ENCODE measurements around the gene CTNNBIP1.

DNA sequence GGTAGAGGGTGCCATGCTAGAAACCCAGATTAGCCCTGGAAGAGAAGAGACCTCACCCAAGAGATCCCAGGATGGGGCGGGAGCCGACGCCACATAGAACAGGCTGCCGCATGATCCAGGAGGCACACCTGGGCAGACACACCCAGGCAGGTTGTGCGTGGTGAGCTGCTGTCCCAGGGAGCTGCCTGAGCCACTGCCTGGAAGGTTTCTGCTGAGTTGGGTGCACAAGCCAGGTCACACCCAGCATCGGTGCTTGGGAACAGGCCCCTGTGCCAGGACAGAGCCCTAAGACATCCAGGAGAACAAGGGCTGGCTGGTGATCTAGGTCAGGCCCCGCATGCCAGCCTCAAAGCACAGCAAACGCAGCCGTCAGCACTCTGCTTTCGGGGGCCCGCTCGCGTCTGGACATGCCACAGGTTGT lies 40.2 kb downstream of the CTNNBIP1 start:
- TF ChIP-seq, protein P1, sequence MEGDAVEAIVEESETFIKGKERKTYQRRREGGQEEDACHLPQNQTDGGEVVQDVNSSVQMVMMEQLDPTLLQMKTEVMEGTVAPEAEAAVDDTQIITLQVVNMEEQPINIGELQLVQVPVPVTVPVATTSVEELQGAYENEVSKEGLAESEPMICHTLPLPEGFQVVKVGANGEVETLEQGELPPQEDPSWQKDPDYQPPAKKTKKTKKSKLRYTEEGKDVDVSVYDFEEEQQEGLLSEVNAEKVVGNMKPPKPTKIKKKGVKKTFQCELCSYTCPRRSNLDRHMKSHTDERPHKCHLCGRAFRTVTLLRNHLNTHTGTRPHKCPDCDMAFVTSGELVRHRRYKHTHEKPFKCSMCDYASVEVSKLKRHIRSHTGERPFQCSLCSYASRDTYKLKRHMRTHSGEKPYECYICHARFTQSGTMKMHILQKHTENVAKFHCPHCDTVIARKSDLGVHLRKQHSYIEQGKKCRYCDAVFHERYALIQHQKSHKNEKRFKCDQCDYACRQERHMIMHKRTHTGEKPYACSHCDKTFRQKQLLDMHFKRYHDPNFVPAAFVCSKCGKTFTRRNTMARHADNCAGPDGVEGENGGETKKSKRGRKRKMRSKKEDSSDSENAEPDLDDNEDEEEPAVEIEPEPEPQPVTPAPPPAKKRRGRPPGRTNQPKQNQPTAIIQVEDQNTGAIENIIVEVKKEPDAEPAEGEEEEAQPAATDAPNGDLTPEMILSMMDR (IDR thresholded peaks at IDR 0.05; ENCODE audit: low read depth, low read length): no peak
- TF ChIP-seq MYC (IDR thresholded peaks at IDR 0.05; ENCODE audit: low read depth, low read length): no peak

Measured in NB4 (cell line).